Fibroblast of villous mesenchyme (primary cell): Measurements from ENCODE around the gene SOX13. TPM values are rescaled to one million over a fixed set of nuclear protein-coding genes. Genes with fewer than 3 reads are reported as not detected.
A peak's percentile ranks its signal among the peaks of the same experiment; 100 is the strongest.

Source experiments
- DNase-seq: peaks from one replicate; pipeline ENCODE4 v3.0.0-alpha.2; 2010; ENCODE audit warnings: low read depth
- H3K4me3 ChIP-seq: 2 replicates; pipeline ENCODE4 v1.5.1; 2011; ENCODE audit warnings: low read depth, mild to moderate bottlenecking, low read length
- CTCF ChIP-seq: IDR thresholded peaks from 2 replicates; pipeline ENCODE4 v1.5.1; 2012; ENCODE audit warnings: low read depth, mild to moderate bottlenecking, low read length; ENCODE audit not compliant: insufficient read depth
- total RNA-seq: library from RNA; depleted of rRNA; stranded (reverse); fragments of >200 nt; gene quantifications from 2 replicates; pipeline ENCODE4 v1.2.3, GENCODE V29; 2012

SOX13 gene
- total RNA-seq, 1 donor = 14.7 TPM

- no peak for DNase-seq
- no peak overlapping the region for H3K4me3 ChIP-seq
- no peak for TF ChIP-seq CTCF
Measured at GRCh38 chr1:204033306-204033705, 39.6 kb upstream of the SOX13 start.

DNA sequence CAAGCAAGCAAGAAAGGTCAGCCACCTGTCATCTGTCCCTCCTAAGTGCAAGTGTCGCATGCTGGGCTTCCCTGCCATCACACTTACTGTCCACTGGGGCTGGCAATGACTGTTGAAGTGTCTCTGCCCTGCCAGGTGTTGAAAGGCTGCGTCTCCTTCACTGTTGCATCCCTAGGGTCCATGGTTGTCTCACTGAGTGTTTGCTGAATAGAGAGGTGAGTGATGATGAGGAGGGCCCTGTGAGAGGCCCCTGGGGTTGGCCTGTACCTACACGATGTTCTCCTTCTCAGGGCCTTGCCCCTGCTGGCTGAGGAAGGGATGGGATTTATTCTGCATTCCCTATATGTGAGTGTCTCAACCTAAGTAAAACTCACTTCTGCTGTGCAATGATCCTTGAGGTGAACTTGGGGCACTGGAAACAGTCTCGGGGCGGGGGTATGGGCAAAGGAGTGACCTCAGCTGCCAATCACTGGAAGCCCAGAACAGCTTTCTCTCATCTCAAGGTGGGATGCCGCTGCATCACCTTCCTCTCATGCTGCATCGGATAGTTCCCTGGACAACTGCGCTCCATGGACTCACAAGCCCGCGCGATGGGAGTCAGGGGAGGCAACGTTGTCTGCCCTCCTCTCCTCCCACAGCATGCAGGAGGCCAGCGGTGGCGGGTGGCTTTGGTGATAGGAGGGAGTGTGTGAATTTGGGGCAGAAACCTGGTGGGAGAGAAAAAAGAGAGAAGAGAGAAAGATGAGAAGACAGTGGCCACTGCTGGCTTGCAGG, 35.8 kb upstream of the SOX13 start:
- DNase-seq = no peak
- no peak overlapping the region for H3K4me3 ChIP-seq
- TF ChIP-seq CTCF = no peak

- no peak overlapping the region for H3K4me3 ChIP-seq
- no peak for TF ChIP-seq CTCF
Measured at GRCh38 chr1:204041232-204041767, 31.6 kb upstream of the SOX13 start.

GRCh38 chr1:204041803-204042505, 31.0 kb upstream of the SOX13 start:
- DNase-seq = peak; percentile 50
- no peak for TF ChIP-seq CTCF
- H3K4me3 ChIP-seq = no peak overlapping the region

More at GRCh38 chr1:204041232-204041767, 31.6 kb upstream of the SOX13 start:
- DNase-seq = peak; percentile 14

DNA sequence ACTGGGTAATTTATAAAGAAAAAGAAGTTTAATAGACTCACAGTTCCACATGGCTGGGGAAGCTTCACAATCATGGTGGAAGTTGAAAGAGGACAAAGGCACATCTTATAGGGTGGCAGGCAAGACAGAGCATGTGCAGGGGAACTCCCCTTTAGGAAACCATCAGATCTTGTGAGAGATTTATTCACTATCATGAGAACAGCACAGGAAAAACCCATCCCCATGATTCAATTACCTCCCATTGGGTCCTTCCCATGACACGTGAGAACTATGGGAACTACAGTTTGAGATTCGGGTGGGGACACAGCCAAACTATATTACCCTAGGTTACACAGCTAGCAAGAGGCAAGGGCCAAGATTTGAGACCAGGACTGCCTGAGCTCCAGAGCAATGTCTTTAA, 30.4 kb upstream of the SOX13 start:
- DNase-seq = no peak
- no peak for TF ChIP-seq CTCF
- no peak overlapping the region for H3K4me3 ChIP-seq

DNA sequence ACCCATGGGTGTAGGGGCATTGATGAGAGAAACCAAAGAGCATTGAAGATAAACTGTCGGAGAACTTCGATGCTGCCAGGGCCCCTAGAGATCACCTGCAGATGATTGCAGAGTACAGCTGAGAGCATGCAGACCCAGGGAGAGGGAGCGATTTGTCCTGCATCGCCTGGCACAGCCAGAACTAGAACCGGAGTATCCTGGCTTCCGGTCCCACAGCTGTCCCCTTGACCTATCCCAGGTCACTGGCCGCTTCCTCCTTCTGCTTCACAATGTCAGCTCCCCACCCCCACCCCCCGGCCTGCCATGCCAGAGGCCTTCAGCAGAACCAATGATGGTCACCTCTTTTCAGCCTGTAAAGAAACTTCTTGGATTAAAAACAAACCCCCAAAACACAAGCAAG, 29.2 kb upstream of the SOX13 start:
- no peak for TF ChIP-seq CTCF
- no peak for DNase-seq
- no peak overlapping the region for H3K4me3 ChIP-seq
